Type B pancreatic cell (in vitro differentiated cells): ENCODE data around the gene RNF115. TPM values are rescaled to one million over a fixed set of nuclear protein-coding genes. Genes with fewer than 3 reads are reported as not detected.

ENCODE experiments used
- DNase-seq: peaks from one replicate; pipeline ENCODE4 v3.0.0; 2021; ENCODE audit warnings: mixed read lengths; ENCODE audit not compliant: unreplicated experiment; ENCODE audit errors: extremely low spot score
- H3K27ac Mint-ChIP-seq: 2 replicates; pipeline ENCODE4 v1.8.0; 2021; ENCODE audit warnings: mild to moderate bottlenecking, mixed read lengths
- H3K27me3 Mint-ChIP-seq: 2 replicates; pipeline ENCODE4 v1.8.0; 2021; ENCODE audit warnings: mixed read lengths
- H3K36me3 Mint-ChIP-seq: 2 replicates; pipeline ENCODE4 v1.8.0; 2021; ENCODE audit warnings: mixed read lengths
- H3K4me1 Mint-ChIP-seq: one replicate; pipeline ENCODE4 v1.8.0; 2021; ENCODE audit warnings: mixed read lengths; ENCODE audit not compliant: unreplicated experiment
- H3K4me3 Mint-ChIP-seq: 2 replicates; pipeline ENCODE4 v1.8.0; 2021; ENCODE audit warnings: mild to moderate bottlenecking, mixed read lengths
- H3K9me3 Mint-ChIP-seq: 2 replicates; pipeline ENCODE4 v1.8.0; 2021; ENCODE audit warnings: mixed read lengths
- CTCF ChIP-seq: fragments of 200-600 bp; sonication (generic); conservative IDR thresholded peaks from 2 replicates; pipeline ENCODE4 v1.5.0; 2021; ENCODE audit warnings: antibody characterized with exemption, mild to moderate bottlenecking
- long read RNA-seq: library from polyadenylated mRNA; unstranded; transcript quantifications from one replicate; pipeline ENCODE4 v2.0.0, GENCODE V29; 2020
- total RNA-seq: library from RNA; stranded (reverse); gene quantifications from 2 replicates; pipeline ENCODE4 v1.2.1, GENCODE V29; 2021; ENCODE audit warnings: low replicate concordance

RNF115 gene
- 9.2 and 10.6 TPM in 2 replicates for total RNA-seq
- long read RNA-seq, full-length matches to known transcripts, result 5 of 12 reads
- long read RNA-seq, partial matches to known transcripts, result 1 of 12 reads
- long read RNA-seq, other reads (novel, unspliced or antisense), result 6 of 12 reads

DNA sequence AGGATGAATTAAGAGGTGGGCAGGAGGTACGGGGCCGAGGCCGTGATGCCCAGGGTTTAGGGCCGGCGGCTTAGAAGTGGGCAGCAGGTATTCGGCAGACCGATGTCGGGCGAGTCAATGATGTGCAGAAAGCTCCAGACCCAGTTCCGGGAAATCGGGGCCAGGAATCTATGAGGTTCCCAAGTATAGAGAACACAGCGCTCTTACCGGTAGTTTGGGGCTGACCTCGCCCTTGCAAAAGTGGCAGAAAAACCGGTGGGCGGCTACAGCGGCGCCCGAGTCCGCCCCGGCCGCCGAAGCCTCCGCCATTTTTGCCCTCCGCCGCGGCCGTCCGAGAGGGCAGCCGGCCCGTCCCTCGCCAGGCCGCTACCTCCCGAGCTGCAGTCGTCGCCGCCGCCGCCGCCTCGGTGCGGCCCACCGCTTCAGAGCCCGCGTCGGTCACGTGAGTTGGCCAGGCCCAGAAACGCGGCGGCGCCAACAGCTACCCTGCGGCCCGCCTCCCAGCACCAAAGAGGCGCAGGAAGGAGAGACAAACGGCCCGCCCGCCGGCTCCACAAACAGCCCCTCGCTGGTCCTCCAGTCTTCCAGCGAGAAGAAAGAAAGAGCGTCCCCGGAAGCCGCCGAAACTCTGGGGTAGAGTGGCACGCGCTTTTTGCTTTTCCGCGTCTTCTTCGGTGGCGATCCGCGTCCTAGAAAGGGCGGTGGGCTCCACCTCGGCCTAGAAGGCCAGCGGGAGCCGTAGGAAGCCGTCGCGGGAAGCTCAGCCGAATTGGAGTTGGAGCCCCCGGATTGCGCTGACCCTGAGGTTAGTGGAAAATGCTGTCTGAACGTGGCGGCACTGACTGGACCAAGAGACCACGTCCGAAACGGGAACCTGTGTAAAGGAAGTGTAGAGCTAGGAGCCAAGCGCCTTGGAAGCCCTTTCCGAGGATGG lies at the start of gene RNF115, which contains the start of gene POLR3C:
RNF115 (minus strand) TSS at position 531 of the 934 bp plus-strand sequence; CDS start at position 309, 222 bp downstream.
POLR3C (plus strand) TSS at position 636 of the 934 bp plus-strand sequence. CDS start 1,577 bp downstream, outside the sequence.
- Mint-ChIP-seq H3K27ac (peak within 1 kb of the TSS; percentile 98), H3K36me3 (peaks cover 25% of the 10 kb centered on the region)

DNA sequence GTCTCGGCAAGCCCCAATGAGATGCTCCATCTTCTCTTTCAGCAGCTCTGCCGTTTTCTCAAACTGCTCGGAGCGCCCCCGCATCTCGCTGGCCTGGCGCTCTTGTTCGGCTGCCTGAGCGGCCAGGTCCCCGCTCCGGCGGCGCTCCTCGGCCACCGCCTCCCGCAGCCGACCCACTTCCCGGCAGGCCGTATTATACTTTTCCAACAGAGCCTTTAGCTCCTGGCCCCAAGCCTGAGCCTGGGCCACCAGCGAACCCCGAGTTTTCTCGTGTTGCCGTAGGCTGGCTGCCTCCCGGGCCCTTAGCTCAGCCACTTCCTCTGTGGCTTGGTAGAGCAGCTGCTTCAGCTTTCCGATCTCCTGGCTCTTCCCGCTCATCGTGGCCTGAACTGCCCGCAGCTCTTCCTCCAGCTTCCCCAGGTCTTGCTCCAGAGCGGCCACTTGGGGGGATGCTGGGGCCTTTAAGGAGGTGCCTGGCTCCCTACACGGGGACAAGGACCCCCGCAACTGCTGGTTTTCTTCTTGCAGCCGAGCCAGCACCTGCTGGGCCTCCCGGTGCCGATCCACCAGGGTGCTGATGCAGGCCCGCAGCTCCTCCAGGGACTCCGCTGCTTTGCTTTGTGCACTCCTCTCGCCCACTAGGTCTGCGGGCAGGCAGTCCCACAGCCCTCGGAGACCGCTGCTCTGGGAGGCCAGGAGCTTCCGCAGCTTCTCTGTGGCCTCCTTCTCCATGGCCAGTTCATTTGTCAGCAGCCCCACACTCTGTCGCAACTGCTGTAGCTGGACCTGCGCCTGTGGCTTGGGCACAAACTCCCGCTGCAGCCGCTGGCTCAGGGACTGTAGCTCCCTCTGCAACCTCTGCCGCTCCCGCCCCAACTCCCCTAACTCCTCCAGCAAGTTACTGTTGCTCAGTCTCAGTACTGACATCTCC lies 48.4 kb upstream of the RNF115 start:
- no peaks in the 10 kb centered on the region for H3K36me3 Mint-ChIP-seq
- H3K9me3 Mint-ChIP-seq, result no peaks in the 10 kb centered on the region
- TF ChIP-seq CTCF, result no peak
- no peak overlapping the region for H3K27ac Mint-ChIP-seq
- H3K4me3 Mint-ChIP-seq, result peak overlapping the region; percentile 31
- no peak for DNase-seq
- peaks cover 10% of the 10 kb centered on the region for H3K4me1 Mint-ChIP-seq
- H3K27me3 Mint-ChIP-seq, result peaks cover 50% of the 10 kb centered on the region

More for the DNA sequence above, at the start of gene RNF115, which contains the start of gene POLR3C:
- no peaks in the 10 kb centered on the region for H3K9me3 Mint-ChIP-seq
- H3K4me1 Mint-ChIP-seq, result peaks cover 6% of the 10 kb centered on the region
- peak within 1 kb of the TSS; percentile 97 for H3K4me3 Mint-ChIP-seq
- H3K27me3 Mint-ChIP-seq, result no peaks in the 10 kb centered on the region
- DNase-seq, result peak; percentile 89
- no peak for TF ChIP-seq CTCF

DNA sequence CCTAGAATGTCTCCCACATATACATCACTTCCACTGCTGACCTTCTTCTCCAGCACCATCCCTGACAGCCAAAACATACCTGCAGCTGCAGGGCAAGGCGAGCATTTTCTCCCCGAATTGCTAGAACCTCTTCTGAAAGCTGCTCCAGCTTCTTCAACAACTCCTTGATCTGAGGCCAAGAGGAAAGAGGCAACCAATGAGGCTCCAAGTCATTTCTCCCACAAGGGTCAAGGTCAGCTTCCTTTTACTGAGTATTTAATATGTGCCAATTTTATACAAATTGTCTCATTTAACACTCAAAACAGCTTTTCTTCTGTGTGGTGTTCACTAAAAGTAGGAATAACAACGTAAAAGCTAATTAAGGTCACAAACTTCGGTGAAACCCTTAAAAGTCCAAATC lies 44.3 kb upstream of the RNF115 start:
- H3K36me3 Mint-ChIP-seq, result no peaks in the 10 kb centered on the region
- DNase-seq, result no peak
- no peak overlapping the region for H3K27ac Mint-ChIP-seq
- no peaks in the 10 kb centered on the region for H3K9me3 Mint-ChIP-seq
- H3K4me1 Mint-ChIP-seq, result peaks cover 10% of the 10 kb centered on the region
- TF ChIP-seq CTCF, result no peak
- no peak overlapping the region for H3K4me3 Mint-ChIP-seq
- peaks cover 53% of the 10 kb centered on the region for H3K27me3 Mint-ChIP-seq

GRCh38 chr1:145863282-145864018 lies 39.6 kb upstream of the RNF115 start:
- no peaks in the 10 kb centered on the region for H3K36me3 Mint-ChIP-seq
- TF ChIP-seq CTCF, result no peak
- no peak overlapping the region for H3K4me3 Mint-ChIP-seq
- no peaks in the 10 kb centered on the region for H3K4me1 Mint-ChIP-seq
- peaks cover 34% of the 10 kb centered on the region for H3K27me3 Mint-ChIP-seq
- no peak overlapping the region for H3K27ac Mint-ChIP-seq
- H3K9me3 Mint-ChIP-seq, result no peaks in the 10 kb centered on the region
- DNase-seq, result no peak
